ENCODE results near the gene ZNF586.

GRCh38 chr19:57815247-57816075 is 46.0 kb downstream of the ZNF586 start:
- TF ChIP-seq REST (IDR thresholded peaks at IDR 0.05; ENCODE audit: insufficient read depth in 1 of 2, low read depth in 2 of 2, low read length in 2 of 2) = no peak
- TF ChIP-seq POLR2AphosphoS5 (IDR thresholded peaks at IDR 0.05; ENCODE audit: low read depth, low read length) = no peak
- TF ChIP-seq SIN3A (IDR thresholded peaks at IDR 0.05; ENCODE audit: borderline replicate concordance, insufficient read depth, low read length) = no peak
- TF ChIP-seq TAF1 (IDR thresholded peaks at IDR 0.05; ENCODE audit: borderline replicate concordance, insufficient read depth, low read length) = no peak
- TF ChIP-seq FOXP2 (optimal IDR thresholded peaks at IDR 0.05; ENCODE audit: borderline replicate concordance, extremely low read depth, extremely low read length, insufficient read depth) = no peak
